Neural cell (in vitro differentiated cells): ENCODE data around the gene PLA2G6.

Experiments used
- CTCF ChIP-seq: fragments of 450-650 bp; IDR thresholded peaks from 2 replicates; pipeline ENCODE4 v1.5.1; 2014; ENCODE audit warnings: antibody characterized with exemption, mild to moderate bottlenecking, moderate library complexity; ENCODE audit not compliant: poor library complexity, severe bottlenecking
- EP300 ChIP-seq: fragments of 450-650 bp; conservative IDR thresholded peaks from 2 replicates; pipeline ENCODE4 v1.6.1; 2014; ENCODE audit warnings: antibody characterized with exemption, mild to moderate bottlenecking, moderate library complexity; ENCODE audit not compliant: poor library complexity, severe bottlenecking
- EZH2 ChIP-seq: fragments of 200-600, 300-800 bp; shearing (Covaris generic), sonication (generic); IDR thresholded peaks from 2 replicates; pipeline ENCODE4 v1.6.1; 2014; ENCODE audit warnings: antibody characterized with exemption, low read length, borderline replicate concordance, mild to moderate bottlenecking; ENCODE audit not compliant: insufficient read depth, poor library complexity, severe bottlenecking
- MXI1 ChIP-seq: fragments of 450-650 bp; conservative IDR thresholded peaks from 2 replicates; pipeline ENCODE4 v1.6.1; 2014; ENCODE audit warnings: antibody characterized with exemption, mild to moderate bottlenecking; ENCODE audit not compliant: poor library complexity, severe bottlenecking
- POLR2AphosphoS5 ChIP-seq: IDR thresholded peaks from 2 replicates; pipeline ENCODE4 v1.6.1; 2012
- RAD21 ChIP-seq: fragments of 450-650 bp; conservative IDR thresholded peaks from 2 replicates; pipeline ENCODE4 v1.6.1; 2014; ENCODE audit warnings: antibody characterized with exemption, mild to moderate bottlenecking, moderate library complexity
- SMC3 ChIP-seq: fragments of 450-650 bp; conservative IDR thresholded peaks from 2 replicates; pipeline ENCODE4 v1.6.1; 2014; ENCODE audit warnings: antibody characterized with exemption, mild to moderate bottlenecking, moderate library complexity; ENCODE audit not compliant: poor library complexity

DNA sequence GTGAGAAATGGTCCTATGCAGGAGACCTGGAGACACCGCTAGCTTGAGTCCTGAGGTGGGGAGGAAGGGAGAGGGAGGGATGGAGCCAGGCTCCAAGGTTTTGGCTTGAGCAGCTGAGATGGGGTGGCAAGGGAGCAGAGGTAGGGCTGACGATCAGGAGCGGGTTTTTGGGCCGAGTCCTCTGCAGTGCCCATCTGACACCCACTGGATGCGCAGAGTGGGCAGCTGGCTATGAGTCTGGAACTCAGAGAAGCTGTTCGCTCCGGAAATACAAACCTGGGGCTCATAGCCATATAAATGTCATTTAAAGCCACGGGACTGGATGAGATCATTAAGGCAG, 19.7 kb upstream of the PLA2G6 start:
- no peak for TF ChIP-seq CTCF
- no peak for TF ChIP-seq RAD21
- TF ChIP-seq EZH2, result no peak
- TF ChIP-seq MXI1, result no peak
- no peak for TF ChIP-seq POLR2AphosphoS5
- no peak for TF ChIP-seq SMC3
- TF ChIP-seq EP300, result no peak
